ENCODE results near the gene LCA5L.

The LCA5L gene

GRCh38 chr21:39363607-39364555, 81.7 kb downstream of the LCA5L start:
- Histone ChIP-seq H3K27me3 (ENCODE audit: low read length) (no peaks in the 10 kb centered on the region), H3K9me2 (replicated peaks; ENCODE audit: insufficient read depth, low read length) (no peaks in the 10 kb centered on the region), H3F3A (ENCODE audit: insufficient read depth) (no peaks in the 10 kb centered on the region), H3K27ac (ENCODE audit: low read depth, low read length) (no peak overlapping the region), H3K9ac (ENCODE audit: low read length) (no peak overlapping the region), H3K4me3 (ENCODE audit: insufficient read depth, low read length, poor library complexity, severe bottlenecking) (no peak overlapping the region), H3K79me2 (ENCODE audit: insufficient read depth, low read length) (no peaks in the 10 kb centered on the region), H3K4me2 (ENCODE audit: low read depth, low read length, poor library complexity, severe bottlenecking) (no peak overlapping the region), H3K36me3 (ENCODE audit: low read length) (no peaks in the 10 kb centered on the region), H3K9me3 (ENCODE audit: insufficient read depth, low read length) (no peaks in the 10 kb centered on the region), H4K20me1 (ENCODE audit: low read depth, low read length) (no peaks in the 10 kb centered on the region), H2AFZ (ENCODE audit: low read depth, low read length, severe bottlenecking) (no peak overlapping the region)
- TF ChIP-seq CTCF (IDR thresholded peaks at IDR 0.05; ENCODE audit: insufficient read depth, low read length, poor library complexity, severe bottlenecking) (no peak), EZH2phosphoT487 (conservative IDR thresholded peaks at IDR 0.05; ENCODE audit: low read length) (no peak)

- Histone ChIP-seq H4K20me1 (ENCODE audit: low read depth, low read length) (no peaks in the 10 kb centered on the region), H3K79me2 (ENCODE audit: insufficient read depth, low read length) (no peaks in the 10 kb centered on the region), H3K4me3 (ENCODE audit: insufficient read depth, low read length, poor library complexity, severe bottlenecking) (no peak overlapping the region), H3K36me3 (ENCODE audit: low read length) (no peaks in the 10 kb centered on the region), H3F3A (ENCODE audit: insufficient read depth) (no peaks in the 10 kb centered on the region), H3K4me2 (ENCODE audit: low read depth, low read length, poor library complexity, severe bottlenecking) (no peak overlapping the region), H3K9me3 (ENCODE audit: insufficient read depth, low read length) (no peaks in the 10 kb centered on the region), H2AFZ (ENCODE audit: low read depth, low read length, severe bottlenecking) (no peak overlapping the region), H3K9me2 (replicated peaks; ENCODE audit: insufficient read depth, low read length) (no peaks in the 10 kb centered on the region), H3K27me3 (ENCODE audit: low read length) (no peaks in the 10 kb centered on the region), H3K27ac (ENCODE audit: low read depth, low read length) (no peak overlapping the region), H3K9ac (ENCODE audit: low read length) (no peak overlapping the region)
- TF ChIP-seq CTCF (IDR thresholded peaks at IDR 0.05; ENCODE audit: insufficient read depth, low read length, poor library complexity, severe bottlenecking) (no peak), EZH2phosphoT487 (conservative IDR thresholded peaks at IDR 0.05; ENCODE audit: low read length) (no peak)
Observed at GRCh38 chr21:39362733-39363132, 82.8 kb downstream of the LCA5L start.

GRCh38 chr21:39359382-39359781, 86.2 kb downstream of the LCA5L start:
- TF ChIP-seq CTCF (IDR thresholded peaks at IDR 0.05; ENCODE audit: insufficient read depth, low read length, poor library complexity, severe bottlenecking) (no peak), EZH2phosphoT487 (conservative IDR thresholded peaks at IDR 0.05; ENCODE audit: low read length) (no peak)

More at GRCh38 chr21:39359382-39359781, 86.2 kb downstream of the LCA5L start:
- Histone ChIP-seq H3K79me2 (ENCODE audit: insufficient read depth, low read length) (no peaks in the 10 kb centered on the region), H3K4me2 (ENCODE audit: low read depth, low read length, poor library complexity, severe bottlenecking) (no peak overlapping the region), H3K9me2 (replicated peaks; ENCODE audit: insufficient read depth, low read length) (no peaks in the 10 kb centered on the region), H2AFZ (ENCODE audit: low read depth, low read length, severe bottlenecking) (no peak overlapping the region), H3K9ac (ENCODE audit: low read length) (no peak overlapping the region), H3K27ac (ENCODE audit: low read depth, low read length) (no peak overlapping the region), H3K9me3 (ENCODE audit: insufficient read depth, low read length) (no peaks in the 10 kb centered on the region), H3K4me3 (ENCODE audit: insufficient read depth, low read length, poor library complexity, severe bottlenecking) (no peak overlapping the region), H3K36me3 (ENCODE audit: low read length) (no peaks in the 10 kb centered on the region), H3F3A (ENCODE audit: insufficient read depth) (no peaks in the 10 kb centered on the region), H4K20me1 (ENCODE audit: low read depth, low read length) (no peaks in the 10 kb centered on the region), H3K27me3 (ENCODE audit: low read length) (no peaks in the 10 kb centered on the region)

All from SU-DHL-6 (cell line).